Measurements from ENCODE around the gene SLC17A9.

- TF ChIP-seq CTCF (IDR thresholded peaks at IDR 0.05; ENCODE audit: insufficient read depth, low read depth, low read length) (no peak), EZH2 (IDR thresholded peaks at IDR 0.05; ENCODE audit: insufficient read depth, low read length) (no peak)
Measured at GRCh38 chr20:62925076-62925419, 27.5 kb upstream of the SLC17A9 start.
